Measurements from ENCODE around the gene GALNT12. TPM values are rescaled to one million over a fixed set of nuclear protein-coding genes. Genes with fewer than 3 reads are reported as not detected.
A peak's percentile ranks its signal among the peaks of the same experiment; 100 is the strongest.

The GALNT12 gene
- total RNA-seq, 4 donors from 2014 or later, result 12.4 to 22.4 (median 16.2) TPM

DNA sequence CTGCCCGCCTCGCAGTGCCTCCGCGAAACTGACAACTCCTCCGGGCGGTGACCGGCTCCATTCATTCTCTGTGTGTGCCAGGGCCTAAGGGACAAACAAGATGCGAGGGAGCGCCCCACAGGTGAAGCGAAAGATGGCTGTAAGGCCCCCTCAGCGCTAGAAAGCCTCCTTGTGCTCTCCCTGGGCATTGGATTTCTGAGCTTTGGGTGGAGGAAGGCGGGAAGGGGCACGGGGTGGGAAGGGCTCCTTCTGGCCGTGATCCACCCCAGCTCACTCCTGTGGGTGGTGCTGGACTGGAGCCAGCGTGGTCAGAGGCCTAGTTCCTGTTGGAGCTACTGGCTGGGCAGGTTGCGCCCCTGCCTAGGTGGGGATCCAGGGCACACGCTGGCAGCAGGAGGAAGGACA, 943 bp downstream of the GALNT12 start:
- H3K27me3 ChIP-seq, result no peaks in the 10 kb centered on the region
- H3K4me3 ChIP-seq, result peak overlapping the region; percentile 62 to 75 (median 64)
- intact Hi-C loops (cut with DNase I), result no loop called here
- DNase-seq (ENCODE audit: extremely low spot score), result no peak
- no peaks in the 10 kb centered on the region for H3K9me3 ChIP-seq
- TF ChIP-seq EP300 (IDR thresholded peaks at IDR 0.05) (no peak), POLR2A (IDR thresholded peaks at IDR 0.05; ENCODE audit: low read depth) (no peak), POLR2AphosphoS5 (IDR thresholded peaks at IDR 0.05) (no peak)
- TF ChIP-seq, protein P1, sequence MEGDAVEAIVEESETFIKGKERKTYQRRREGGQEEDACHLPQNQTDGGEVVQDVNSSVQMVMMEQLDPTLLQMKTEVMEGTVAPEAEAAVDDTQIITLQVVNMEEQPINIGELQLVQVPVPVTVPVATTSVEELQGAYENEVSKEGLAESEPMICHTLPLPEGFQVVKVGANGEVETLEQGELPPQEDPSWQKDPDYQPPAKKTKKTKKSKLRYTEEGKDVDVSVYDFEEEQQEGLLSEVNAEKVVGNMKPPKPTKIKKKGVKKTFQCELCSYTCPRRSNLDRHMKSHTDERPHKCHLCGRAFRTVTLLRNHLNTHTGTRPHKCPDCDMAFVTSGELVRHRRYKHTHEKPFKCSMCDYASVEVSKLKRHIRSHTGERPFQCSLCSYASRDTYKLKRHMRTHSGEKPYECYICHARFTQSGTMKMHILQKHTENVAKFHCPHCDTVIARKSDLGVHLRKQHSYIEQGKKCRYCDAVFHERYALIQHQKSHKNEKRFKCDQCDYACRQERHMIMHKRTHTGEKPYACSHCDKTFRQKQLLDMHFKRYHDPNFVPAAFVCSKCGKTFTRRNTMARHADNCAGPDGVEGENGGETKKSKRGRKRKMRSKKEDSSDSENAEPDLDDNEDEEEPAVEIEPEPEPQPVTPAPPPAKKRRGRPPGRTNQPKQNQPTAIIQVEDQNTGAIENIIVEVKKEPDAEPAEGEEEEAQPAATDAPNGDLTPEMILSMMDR (IDR thresholded peaks at IDR 0.05), result no peak
- peak overlapping the region; percentile 85 to 90 (median 87) for H3K27ac ChIP-seq (replicated peaks in 1 of 4)
- H3K4me1 ChIP-seq, result peaks cover 10 to 73% (median 68%) of the 10 kb centered on the region in 4 donors
- no peaks in the 10 kb centered on the region for H3K36me3 ChIP-seq
- 35% methylated on average over 4 of the region's 17 CpGs for WGBS

DNA sequence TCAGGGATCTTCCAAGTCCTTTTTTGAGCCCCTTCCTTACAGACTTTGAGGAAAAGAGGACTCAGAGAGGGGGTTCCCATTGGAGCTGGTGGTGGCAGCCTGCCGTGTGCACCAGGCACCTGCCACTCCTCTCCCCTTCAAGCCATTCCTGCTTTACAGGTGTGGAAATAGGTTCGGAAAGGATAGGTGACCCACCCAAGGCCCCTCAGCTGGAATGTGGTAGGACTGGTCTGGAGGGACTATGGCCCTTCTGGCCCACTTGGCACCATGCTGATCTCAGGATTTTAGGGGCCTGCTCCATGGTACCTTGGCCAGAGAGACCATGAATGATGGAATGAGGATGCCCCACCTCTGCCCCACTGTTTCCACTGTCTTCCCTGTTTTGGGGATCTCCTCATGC, 1.4 kb downstream of the GALNT12 start:
- 70% methylated on average over 2 of the region's 2 CpGs for WGBS
- intact Hi-C loops (cut with DNase I), result no loop called here
- no peaks in the 10 kb centered on the region for H3K27me3 ChIP-seq
- H3K36me3 ChIP-seq, result no peaks in the 10 kb centered on the region
- no peak for DNase-seq (ENCODE audit: extremely low spot score)
- peak overlapping the region; percentile 62 to 75 (median 64) for H3K4me3 ChIP-seq
- H3K9me3 ChIP-seq, result no peaks in the 10 kb centered on the region
- peak overlapping the region; percentile 85 to 90 (median 87) for H3K27ac ChIP-seq (replicated peaks in 1 of 4)
- TF ChIP-seq, protein P1 (IDR thresholded peaks at IDR 0.05), result no peak
- TF ChIP-seq POLR2A (IDR thresholded peaks at IDR 0.05; ENCODE audit: low read depth), result no peak
- TF ChIP-seq POLR2AphosphoS5 (IDR thresholded peaks at IDR 0.05), result no peak
- no peak for TF ChIP-seq EP300 (IDR thresholded peaks at IDR 0.05)
- peaks cover 10 to 72% (median 67%) of the 10 kb centered on the region in 4 donors for H3K4me1 ChIP-seq

DNA sequence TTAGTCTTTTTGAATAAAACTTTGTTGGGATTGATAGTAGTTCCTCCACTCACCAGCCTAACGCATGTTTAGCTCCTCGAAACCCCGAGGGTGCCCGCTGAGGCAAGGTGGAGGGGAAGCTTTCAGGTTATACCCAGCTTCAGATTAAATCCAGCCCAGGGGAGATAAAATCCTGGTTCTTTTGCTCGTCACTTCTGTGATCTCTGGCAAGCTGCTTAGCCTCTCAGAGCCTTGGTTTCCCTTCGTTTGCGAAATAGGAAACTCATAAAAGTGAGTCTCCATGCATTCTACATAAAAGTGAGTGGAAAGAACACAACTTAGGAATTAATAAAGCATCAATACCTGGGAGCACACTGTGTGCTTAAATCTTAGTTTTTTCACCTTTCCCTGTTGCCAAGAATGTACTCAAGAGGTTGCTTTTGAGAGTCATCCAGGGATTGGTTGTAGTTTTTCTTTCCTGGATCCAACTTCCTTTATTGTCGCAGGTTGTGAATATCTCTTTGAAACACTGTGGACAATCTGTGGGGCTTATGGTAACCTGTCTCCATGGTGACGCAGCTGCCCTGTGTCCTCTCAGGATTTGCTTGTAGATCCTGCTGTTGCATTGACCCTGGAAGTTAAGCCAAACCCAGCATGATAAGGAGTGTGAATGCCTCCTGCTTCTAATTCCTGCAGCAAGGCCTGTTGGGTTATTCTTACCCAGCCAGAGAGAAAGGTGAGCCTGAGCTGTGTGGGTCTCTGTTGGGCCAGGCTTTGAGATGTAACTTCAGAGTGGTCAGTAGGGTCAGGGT, 2.0 kb downstream of the GALNT12 start:
- TF ChIP-seq POLR2A (IDR thresholded peaks at IDR 0.05; ENCODE audit: low read depth) (no peak), POLR2AphosphoS5 (IDR thresholded peaks at IDR 0.05) (no peak), EP300 (IDR thresholded peaks at IDR 0.05) (no peak)
- TF ChIP-seq, protein P1 (IDR thresholded peaks at IDR 0.05), result no peak
- Histone ChIP-seq H3K9me3 (no peaks in the 10 kb centered on the region), H3K4me1 (peaks cover 10 to 65% (median 61%) of the 10 kb centered on the region in 4 donors), H3K27me3 (no peaks in the 10 kb centered on the region), H3K36me3 (no peaks in the 10 kb centered on the region), H3K4me3 (no peak overlapping the region), H3K27ac (replicated peaks in 1 of 4) (peak overlapping the region; percentile 7 to 90 (median 87))
- intact Hi-C loops (cut with DNase I), result no loop called here
- DNase-seq (ENCODE audit: extremely low spot score), result no peak
- 86% methylated on average over 9 of the region's 9 CpGs for WGBS

DNA sequence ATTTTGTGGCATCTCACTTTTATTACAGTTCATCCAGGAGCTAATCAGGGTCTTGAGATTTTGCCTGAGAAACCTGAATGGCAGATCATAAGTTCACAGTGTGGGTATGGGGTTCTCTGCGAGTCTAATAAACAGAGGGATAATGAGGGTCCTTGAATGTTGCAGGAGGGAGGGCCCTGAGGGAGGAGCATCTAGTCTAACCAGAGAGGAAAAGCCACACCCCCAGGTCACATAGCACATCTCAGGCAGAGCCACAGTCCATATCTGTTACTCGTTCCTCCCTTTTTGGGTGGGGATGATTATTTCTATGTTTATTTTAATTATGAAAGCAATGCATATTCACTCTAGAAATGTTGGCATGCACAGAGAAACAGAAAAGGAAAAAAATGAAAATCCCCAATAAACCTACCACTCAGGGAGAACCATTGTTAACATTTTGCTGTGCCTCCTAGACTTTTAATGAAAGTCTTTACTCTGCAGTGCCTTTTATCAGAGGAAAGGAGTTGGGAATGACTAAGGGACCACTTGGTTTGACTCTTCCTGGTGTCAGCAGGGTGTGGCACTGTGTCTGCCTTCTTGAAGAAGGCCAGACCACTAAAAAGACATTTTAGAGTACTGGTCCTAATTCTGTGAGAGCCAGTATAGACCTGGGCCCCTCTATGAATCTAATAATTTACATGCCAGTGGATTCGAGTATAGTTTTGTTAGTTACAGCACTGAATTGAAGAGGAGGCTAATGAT, 2.8 kb downstream of the GALNT12 start:
- no peak for TF ChIP-seq POLR2AphosphoS5 (IDR thresholded peaks at IDR 0.05)
- no peak for TF ChIP-seq POLR2A (IDR thresholded peaks at IDR 0.05; ENCODE audit: low read depth)
- no peak for TF ChIP-seq EP300 (IDR thresholded peaks at IDR 0.05)
- 70% methylated on average over 3 of the region's 3 CpGs for WGBS
- Histone ChIP-seq H3K27me3 (no peaks in the 10 kb centered on the region), H3K9me3 (no peaks in the 10 kb centered on the region), H3K27ac (replicated peaks in 1 of 4) (peak overlapping the region; percentile 25 to 90 (median 87)), H3K4me1 (peaks cover 10 to 58% (median 53%) of the 10 kb centered on the region in 4 donors), H3K4me3 (no peak overlapping the region), H3K36me3 (no peaks in the 10 kb centered on the region)
- intact Hi-C loops (cut with DNase I), result no loop called here
- no peak for DNase-seq (ENCODE audit: extremely low spot score)

DNA sequence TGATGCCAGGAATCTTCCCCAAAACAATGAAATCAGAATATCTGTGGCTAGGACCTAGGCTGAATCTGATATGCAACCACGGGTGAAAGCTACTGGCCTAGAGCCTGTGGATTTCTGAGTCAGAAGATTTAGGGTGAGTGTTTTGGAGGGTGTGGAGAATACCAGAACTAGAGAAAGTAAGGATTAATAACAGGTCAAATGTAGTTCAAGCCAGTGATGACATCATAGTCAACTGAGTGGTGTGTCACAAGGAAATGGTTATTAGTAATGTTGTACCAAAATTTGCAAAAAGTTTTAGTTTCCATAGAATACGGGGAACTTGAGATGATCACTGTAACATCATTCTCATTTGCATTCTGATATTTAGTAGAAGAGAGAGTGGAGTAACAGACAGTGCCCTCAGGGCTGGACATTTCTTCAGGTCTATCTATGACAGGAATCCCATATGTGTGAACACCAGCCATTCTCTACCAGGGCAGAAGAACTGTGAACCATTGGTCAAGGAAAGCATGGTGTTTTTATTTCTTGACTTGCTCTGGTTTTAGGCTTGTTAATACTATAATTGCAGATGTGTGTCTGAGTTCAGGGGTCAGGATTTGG, 3.7 kb downstream of the GALNT12 start:
- WGBS, result 49% methylated on average over 2 of the region's 2 CpGs
- Histone ChIP-seq H3K27me3 (no peaks in the 10 kb centered on the region), H3K36me3 (no peaks in the 10 kb centered on the region), H3K9me3 (no peaks in the 10 kb centered on the region), H3K4me1 (peaks cover 10 to 49% (median 45%) of the 10 kb centered on the region in 4 donors), H3K27ac (replicated peaks in 1 of 4) (peak overlapping the region in 3 of 4 donors; percentile 25 to 90 (median 89)), H3K4me3 (no peak overlapping the region)
- intact Hi-C loops (cut with DNase I), result no loop called here
- no peak for DNase-seq (ENCODE audit: extremely low spot score)
- TF ChIP-seq, protein P1 (IDR thresholded peaks at IDR 0.05), result no peak
- TF ChIP-seq POLR2AphosphoS5 (IDR thresholded peaks at IDR 0.05) (no peak), POLR2A (IDR thresholded peaks at IDR 0.05; ENCODE audit: low read depth) (no peak), EP300 (IDR thresholded peaks at IDR 0.05) (no peak)
